Measurements from ENCODE around the gene RARB. TPM values are rescaled to one million over a fixed set of nuclear protein-coding genes. Genes with fewer than 3 reads are reported as not detected.

RARB gene
- total and polyA plus RNA-seq, 4 donors, result 1.5 to 24.5 (median 4.1) TPM

DNA sequence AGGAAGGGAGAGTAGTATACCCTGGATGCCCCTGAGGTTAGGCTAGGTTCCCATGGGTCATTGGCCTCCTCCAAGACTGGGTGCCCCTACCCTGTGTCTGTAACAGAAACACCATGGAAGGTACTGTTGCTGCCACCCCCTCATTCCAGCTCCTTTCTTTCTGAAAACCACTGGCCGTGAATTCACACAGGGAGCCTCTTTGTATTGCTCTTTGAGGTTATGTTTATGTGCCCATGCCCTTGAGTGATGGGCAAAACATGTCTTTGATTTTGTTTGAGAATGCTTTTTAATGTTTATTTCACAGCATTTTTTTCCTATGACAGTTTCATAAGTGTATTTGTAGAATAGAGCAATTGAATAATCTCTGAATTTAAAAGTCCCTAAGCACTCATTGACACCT, 79.7 kb downstream of the RARB start:
- Histone ChIP-seq H3K9me3 (ENCODE audit: control insufficient read depth in 4 of 4, insufficient read depth in 3 of 4, low read length in 3 of 4) (no peaks in the 10 kb centered on the region), H3K27ac (ENCODE audit: low read depth in 1 of 2, low read length in 1 of 2) (no peak overlapping the region), H3K9ac (ENCODE audit: insufficient read depth in 1 of 2, low read length in 2 of 2) (no peak overlapping the region), H3K4me1 (ENCODE audit: control insufficient read depth in 5 of 5, insufficient read depth in 5 of 5, low read length in 5 of 5) (peaks cover 0 to 37% (median 18%) of the 10 kb centered on the region in 5 donors), H3K36me3 (ENCODE audit: control insufficient read depth in 4 of 4, insufficient read depth in 4 of 4, low read length in 4 of 4) (peaks cover 0 to 4% (median 3%) of the 10 kb centered on the region in 4 donors), H3K4me3 (no peak overlapping the region), H3K27me3 (ENCODE audit: control insufficient read depth in 3 of 3, insufficient read depth in 3 of 3, low read length in 2 of 3) (no peaks in the 10 kb centered on the region)
- no peak for ATAC-seq (ENCODE audit: insufficient read depth, low FRiP score)
- TF ChIP-seq CTCF (IDR thresholded peaks at IDR 0.05; ENCODE audit: control extremely low read depth, extremely low read depth), result no peak
- WGBS, 2 donors, result 76 to 90% methylated on average over 1 of the region's 1 CpG
- DNase-seq, result no peak

GRCh38 chr3:25508433-25508832, 80.4 kb downstream of the RARB start:
- H3K27ac ChIP-seq (ENCODE audit: low read depth in 1 of 2, low read length in 1 of 2), result peak overlapping the region in 1 of 2 donors; percentile 57
- H3K27me3 ChIP-seq (ENCODE audit: control insufficient read depth in 3 of 3, insufficient read depth in 3 of 3, low read length in 2 of 3), result no peaks in the 10 kb centered on the region
- no peak overlapping the region for H3K9ac ChIP-seq (ENCODE audit: insufficient read depth in 1 of 2, low read length in 2 of 2)
- no peaks in the 10 kb centered on the region for H3K9me3 ChIP-seq (ENCODE audit: control insufficient read depth in 4 of 4, insufficient read depth in 3 of 4, low read length in 3 of 4)
- 66 to 75% methylated on average over 1 of the region's 1 CpG for WGBS, 2 donors
- ATAC-seq (ENCODE audit: insufficient read depth, low FRiP score) (no peak), DNase-seq (no peak)
- peaks cover 0 to 4% (median 3%) of the 10 kb centered on the region in 4 donors for H3K36me3 ChIP-seq (ENCODE audit: control insufficient read depth in 4 of 4, insufficient read depth in 4 of 4, low read length in 4 of 4)
- no peak overlapping the region for H3K4me3 ChIP-seq
- no peak for TF ChIP-seq CTCF (IDR thresholded peaks at IDR 0.05; ENCODE audit: control extremely low read depth, extremely low read depth)
- peaks cover 0 to 32% (median 18%) of the 10 kb centered on the region in 5 donors for H3K4me1 ChIP-seq (ENCODE audit: control insufficient read depth in 5 of 5, insufficient read depth in 5 of 5, low read length in 5 of 5)

GRCh38 chr3:25508901-25509300, 80.8 kb downstream of the RARB start:
- H3K4me3 ChIP-seq, result no peak overlapping the region
- H3K9ac ChIP-seq (ENCODE audit: insufficient read depth in 1 of 2, low read length in 2 of 2), result peak overlapping the region in 1 of 2 donors; percentile 39
- WGBS, 2 donors, result 64 to 85% methylated on average over 4 of the region's 4 CpGs
- TF ChIP-seq CTCF (IDR thresholded peaks at IDR 0.05; ENCODE audit: control extremely low read depth, extremely low read depth), result no peak
- no peaks in the 10 kb centered on the region for H3K9me3 ChIP-seq (ENCODE audit: control insufficient read depth in 4 of 4, insufficient read depth in 3 of 4, low read length in 3 of 4)
- peaks cover 0 to 32% (median 18%) of the 10 kb centered on the region in 5 donors for H3K4me1 ChIP-seq (ENCODE audit: control insufficient read depth in 5 of 5, insufficient read depth in 5 of 5, low read length in 5 of 5)
- DNase-seq (no peak), ATAC-seq (ENCODE audit: insufficient read depth, low FRiP score) (no peak)
- H3K27me3 ChIP-seq (ENCODE audit: control insufficient read depth in 3 of 3, insufficient read depth in 3 of 3, low read length in 2 of 3), result no peaks in the 10 kb centered on the region
- peaks cover 0 to 4% (median 1%) of the 10 kb centered on the region in 4 donors for H3K36me3 ChIP-seq (ENCODE audit: control insufficient read depth in 4 of 4, insufficient read depth in 4 of 4, low read length in 4 of 4)
- peak overlapping the region in 1 of 2 donors; percentile 57 for H3K27ac ChIP-seq (ENCODE audit: low read depth in 1 of 2, low read length in 1 of 2)

DNA sequence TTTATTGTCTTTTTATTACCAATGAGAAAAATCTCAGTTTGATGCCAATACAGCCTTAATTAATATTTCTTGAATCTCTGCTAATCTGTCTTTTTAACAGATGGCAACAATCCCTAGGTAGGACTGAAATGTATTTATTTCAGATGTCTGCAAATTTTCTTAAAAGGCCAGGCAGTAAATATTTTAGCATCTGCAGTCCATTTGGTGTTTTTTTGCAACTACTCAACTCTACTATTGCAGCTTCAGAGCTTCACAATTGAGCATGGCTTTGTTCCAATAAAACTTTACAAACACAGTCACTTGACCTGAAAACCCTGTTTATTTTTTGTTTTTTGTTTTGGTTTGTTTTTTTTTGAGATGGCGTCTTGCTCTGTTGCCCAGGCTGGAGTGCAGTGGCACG, 82.7 kb downstream of the RARB start:
- ATAC-seq (ENCODE audit: insufficient read depth, low FRiP score) (no peak), DNase-seq (no peak)
- no peak overlapping the region for H3K9ac ChIP-seq (ENCODE audit: insufficient read depth in 1 of 2, low read length in 2 of 2)
- no peaks in the 10 kb centered on the region for H3K27me3 ChIP-seq (ENCODE audit: control insufficient read depth in 3 of 3, insufficient read depth in 3 of 3, low read length in 2 of 3)
- no peak overlapping the region for H3K27ac ChIP-seq (ENCODE audit: low read depth in 1 of 2, low read length in 1 of 2)
- no peak for TF ChIP-seq CTCF (IDR thresholded peaks at IDR 0.05; ENCODE audit: control extremely low read depth, extremely low read depth)
- H3K4me1 ChIP-seq (ENCODE audit: control insufficient read depth in 5 of 5, insufficient read depth in 5 of 5, low read length in 5 of 5), result peaks cover 0 to 31% (median 22%) of the 10 kb centered on the region in 5 donors
- 84 to 94% methylated on average over 2 of the region's 2 CpGs for WGBS, 2 donors
- H3K36me3 ChIP-seq (ENCODE audit: control insufficient read depth in 4 of 4, insufficient read depth in 4 of 4, low read length in 4 of 4), result peaks cover 0 to 2% (median under 1%) of the 10 kb centered on the region in 4 donors
- no peaks in the 10 kb centered on the region for H3K9me3 ChIP-seq (ENCODE audit: control insufficient read depth in 4 of 4, insufficient read depth in 3 of 4, low read length in 3 of 4)
- H3K4me3 ChIP-seq, result no peak overlapping the region
